ENCODE measurements around the gene CHRNA7. TPM values are rescaled to one million over a fixed set of nuclear protein-coding genes. Genes with fewer than 3 reads are reported as not detected.
"Not testable (repeated sequence)": the region's sequence is repeated elsewhere in the genome, so short reads cannot be mapped to it uniquely, and the experiment has no call there.

Gene CHRNA7
- total RNA-seq, 3 donors from 2014 or later = 2.3 to 4.8 TPM; not detected in 1

GRCh38 chr15:32148833-32149555 is 118.7 kb downstream of the CHRNA7 start:
- Histone ChIP-seq H3K4me1 (no peaks in the 10 kb centered on the region), H3K9me3 (no peaks in the 10 kb centered on the region), H3K4me3 (no peak overlapping the region), H3K27ac (no peak overlapping the region), H3K27me3 (no peaks in the 10 kb centered on the region), H3K36me3 (no peaks in the 10 kb centered on the region)
- intact Hi-C loops (cut with DNase I; ENCODE audit: low total_unique reads) = no loop called here
- TF ChIP-seq POLR2AphosphoS5 (IDR thresholded peaks at IDR 0.05) = no peak
- TF ChIP-seq CTCF (IDR thresholded peaks at IDR 0.05) = no peak
- no peak for TF ChIP-seq POLR2A (IDR thresholded peaks at IDR 0.05)
- DNase-seq (ENCODE audit: low spot score in 2 of 2) = no peak

DNA sequence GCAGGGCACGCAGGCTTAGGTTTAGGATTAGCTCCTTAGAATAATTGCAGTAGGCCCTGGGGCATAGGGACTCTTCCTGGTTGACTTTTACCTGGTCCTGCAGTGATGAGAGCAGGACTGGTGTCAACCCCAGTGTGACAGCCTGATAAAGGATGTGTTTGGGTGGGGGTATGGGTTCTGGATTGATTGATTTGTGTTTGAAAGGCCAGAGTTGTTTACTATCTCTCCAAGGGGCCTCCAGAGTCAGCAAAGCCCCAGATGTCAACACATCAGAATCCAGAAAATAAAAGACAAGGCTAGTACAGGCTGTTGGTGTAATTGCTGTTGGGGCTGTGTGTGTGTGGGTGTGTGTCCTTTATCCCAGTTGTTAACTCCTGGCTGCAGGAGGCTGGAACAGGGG is 122.3 kb downstream of the CHRNA7 start:
- no peaks in the 10 kb centered on the region for H3K4me1 ChIP-seq
- no peaks in the 10 kb centered on the region for H3K9me3 ChIP-seq
- no peaks in the 10 kb centered on the region for H3K27me3 ChIP-seq
- no peak overlapping the region for H3K27ac ChIP-seq
- no peaks in the 10 kb centered on the region for H3K36me3 ChIP-seq
- no peak overlapping the region for H3K4me3 ChIP-seq
- TF ChIP-seq POLR2AphosphoS5 (IDR thresholded peaks at IDR 0.05) = no peak
- no peak for TF ChIP-seq CTCF (IDR thresholded peaks at IDR 0.05)
- no peak for TF ChIP-seq POLR2A (IDR thresholded peaks at IDR 0.05)
- intact Hi-C loops (cut with DNase I; ENCODE audit: low total_unique reads) = no loop called here
- DNase-seq (ENCODE audit: low spot score in 2 of 2) = no peak

GRCh38 chr15:32153868-32154623 is 123.7 kb downstream of the CHRNA7 start:
- H3K9me3 ChIP-seq; H3K27me3 ChIP-seq; H3K4me3 ChIP-seq; H3K4me1 ChIP-seq; H3K36me3 ChIP-seq; H3K27ac ChIP-seq; DNase-seq (ENCODE audit: low spot score in 2 of 2); intact Hi-C loops (cut with DNase I; ENCODE audit: low total_unique reads): not testable (repeated sequence)

DNA sequence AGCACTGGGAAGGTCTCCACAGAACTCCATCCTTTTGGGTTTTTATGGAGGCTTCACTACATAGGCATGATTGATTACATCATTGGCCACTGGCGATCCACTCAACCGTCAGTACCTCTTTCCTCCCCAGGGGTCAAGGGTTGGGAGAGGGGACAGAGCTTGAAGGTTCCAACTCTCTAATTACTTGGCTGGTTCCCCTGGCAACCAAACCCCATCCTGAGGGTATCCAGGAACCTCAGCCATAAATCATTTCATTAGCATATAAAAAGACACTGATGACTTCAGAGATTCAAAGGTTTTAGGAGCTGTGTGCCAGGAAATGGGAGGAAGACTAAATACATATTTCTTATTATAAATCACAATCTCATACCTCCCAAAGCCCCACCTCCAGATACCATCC is 131.8 kb downstream of the CHRNA7 start:
- intact Hi-C loops (cut with DNase I; ENCODE audit: low total_unique reads); H3K27me3 ChIP-seq; H3K27ac ChIP-seq; H3K9me3 ChIP-seq; DNase-seq (ENCODE audit: low spot score in 2 of 2); H3K4me3 ChIP-seq; H3K4me1 ChIP-seq; H3K36me3 ChIP-seq: not testable (repeated sequence)

DNA sequence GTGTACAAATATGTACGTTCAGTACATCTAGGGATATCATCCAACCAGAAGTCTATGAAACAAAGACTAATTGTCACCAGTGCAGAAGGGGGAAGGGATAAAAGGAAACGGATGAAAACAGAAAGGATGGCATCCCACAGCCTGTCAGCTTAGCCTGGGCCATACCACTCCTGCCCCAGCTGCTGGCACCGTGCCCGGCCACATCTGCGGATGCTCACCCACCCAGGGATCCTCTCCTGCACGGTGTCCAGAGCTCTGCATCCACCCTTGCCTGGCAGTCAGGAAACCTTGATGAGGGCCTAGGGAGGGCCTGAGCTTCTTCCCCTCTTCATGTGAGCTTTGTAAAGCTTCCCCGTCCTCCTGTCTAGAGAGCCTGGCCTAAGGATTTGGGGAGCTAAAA is 133.8 kb downstream of the CHRNA7 start:
- H3K4me1 ChIP-seq; DNase-seq (ENCODE audit: low spot score in 2 of 2); H3K4me3 ChIP-seq; H3K27ac ChIP-seq; H3K36me3 ChIP-seq; H3K27me3 ChIP-seq; intact Hi-C loops (cut with DNase I; ENCODE audit: low total_unique reads); H3K9me3 ChIP-seq: not testable (repeated sequence)

GRCh38 chr15:32164747-32165146 is 134.4 kb downstream of the CHRNA7 start:
- H3K4me3 ChIP-seq; H3K4me1 ChIP-seq; intact Hi-C loops (cut with DNase I; ENCODE audit: low total_unique reads); DNase-seq (ENCODE audit: low spot score in 2 of 2); H3K9me3 ChIP-seq; H3K27me3 ChIP-seq; H3K36me3 ChIP-seq; H3K27ac ChIP-seq: not testable (repeated sequence)

- H3K27ac ChIP-seq; intact Hi-C loops (cut with DNase I; ENCODE audit: low total_unique reads); DNase-seq (ENCODE audit: low spot score in 2 of 2); H3K36me3 ChIP-seq; H3K9me3 ChIP-seq; H3K4me3 ChIP-seq; H3K4me1 ChIP-seq; H3K27me3 ChIP-seq: not testable (repeated sequence)
Measured at GRCh38 chr15:32165775-32166174, 135.5 kb downstream of the CHRNA7 start.

GRCh38 chr15:32166270-32166669 is 136.0 kb downstream of the CHRNA7 start:
- H3K9me3 ChIP-seq; H3K4me1 ChIP-seq; DNase-seq (ENCODE audit: low spot score in 2 of 2); H3K36me3 ChIP-seq; H3K27me3 ChIP-seq; intact Hi-C loops (cut with DNase I; ENCODE audit: low total_unique reads); H3K27ac ChIP-seq; H3K4me3 ChIP-seq: not testable (repeated sequence)

GRCh38 chr15:32167913-32168312 is 137.6 kb downstream of the CHRNA7 start:
- DNase-seq (ENCODE audit: low spot score in 2 of 2); H3K4me3 ChIP-seq; H3K9me3 ChIP-seq; H3K36me3 ChIP-seq; H3K27me3 ChIP-seq; H3K4me1 ChIP-seq; intact Hi-C loops (cut with DNase I; ENCODE audit: low total_unique reads); H3K27ac ChIP-seq: not testable (repeated sequence)

DNA sequence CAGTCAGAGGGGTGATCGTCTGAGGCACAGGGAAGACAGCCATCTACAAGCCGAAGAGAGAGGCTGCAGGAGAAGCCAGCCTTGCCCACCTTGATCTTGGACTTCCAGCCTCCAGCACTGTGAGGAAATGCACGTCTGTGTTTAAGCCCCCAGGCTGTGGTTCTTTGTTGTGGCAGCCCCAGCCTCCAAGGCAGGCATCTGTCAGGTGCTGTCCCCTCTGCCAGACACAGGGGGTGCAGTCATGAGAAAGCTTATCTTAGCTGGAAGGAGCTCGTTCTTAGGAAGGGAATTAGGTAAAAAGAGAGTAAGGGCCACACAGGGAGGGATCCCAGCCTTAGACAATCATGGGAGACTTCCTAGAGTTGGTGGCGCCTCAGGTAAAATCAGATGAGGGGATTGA is 150.3 kb downstream of the CHRNA7 start:
- H3K27me3 ChIP-seq; H3K4me3 ChIP-seq; H3K9me3 ChIP-seq; H3K4me1 ChIP-seq; intact Hi-C loops (cut with DNase I; ENCODE audit: low total_unique reads); H3K36me3 ChIP-seq; H3K27ac ChIP-seq; DNase-seq (ENCODE audit: low spot score in 2 of 2): not testable (repeated sequence)

GRCh38 chr15:32193780-32194179 is 163.5 kb downstream of the CHRNA7 start:
- H3K36me3 ChIP-seq; H3K27me3 ChIP-seq; intact Hi-C loops (cut with DNase I; ENCODE audit: low total_unique reads); H3K4me1 ChIP-seq; H3K4me3 ChIP-seq; H3K27ac ChIP-seq; DNase-seq (ENCODE audit: low spot score in 2 of 2); H3K9me3 ChIP-seq: not testable (repeated sequence)

Data from breast epithelium (tissue), 4 donors.